T-helper 2 cell treated with Interferon-gamma antibody and Interleukin-4, amounts not matched to agents 100 ng/mL and 5 ng/mL, for 36 hours (primary cell): Measurements from ENCODE around the gene CDK12. TPM values are rescaled to one million over a fixed set of nuclear protein-coding genes. Genes with fewer than 3 reads are reported as not detected.
"Not testable (repeated sequence)": the region's sequence is repeated elsewhere in the genome, so short reads cannot be mapped to it uniquely, and the experiment has no call there.

Source experiments
- intact Hi-C: fragments of 100-400 bp; cut with micrococcal nuclease; formaldehyde crosslinking; loops from one replicate; pipeline ENCODE4 v1.15.1; 2023
- total RNA-seq: library from RNA; stranded (reverse); gene quantifications from 2 replicates; pipeline ENCODE4 v1.2.3, GENCODE V29; 2022

The CDK12 gene
- total RNA-seq, 1 donor from 2014 or later, result 92.3 TPM

- intact Hi-C loops, result no loop called here
Measured at GRCh38 chr17:39487946-39488345, 26.7 kb downstream of the CDK12 start.

GRCh38 chr17:39496921-39497320 is 35.6 kb downstream of the CDK12 start:
- intact Hi-C loops, result not testable (repeated sequence)

DNA sequence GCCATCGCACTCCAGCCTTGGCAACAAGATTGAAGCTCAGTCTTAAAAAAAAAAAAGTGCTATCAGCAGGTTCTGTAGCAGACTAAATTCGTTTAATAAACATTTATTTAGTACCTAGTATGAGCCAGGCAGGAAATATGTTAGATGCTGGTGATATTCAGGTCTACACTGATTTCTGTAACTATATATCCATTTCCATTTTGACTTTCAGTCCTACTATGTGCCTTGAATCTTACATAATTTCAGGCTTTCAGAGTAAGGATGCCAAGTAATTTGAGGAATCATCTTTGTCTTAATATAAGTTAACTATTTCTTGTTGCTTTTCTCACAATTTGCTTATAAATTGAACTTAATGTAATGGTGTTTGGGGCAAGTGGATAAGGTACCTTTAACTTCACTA is 46.2 kb downstream of the CDK12 start:
- intact Hi-C loops, result no loop called here

DNA sequence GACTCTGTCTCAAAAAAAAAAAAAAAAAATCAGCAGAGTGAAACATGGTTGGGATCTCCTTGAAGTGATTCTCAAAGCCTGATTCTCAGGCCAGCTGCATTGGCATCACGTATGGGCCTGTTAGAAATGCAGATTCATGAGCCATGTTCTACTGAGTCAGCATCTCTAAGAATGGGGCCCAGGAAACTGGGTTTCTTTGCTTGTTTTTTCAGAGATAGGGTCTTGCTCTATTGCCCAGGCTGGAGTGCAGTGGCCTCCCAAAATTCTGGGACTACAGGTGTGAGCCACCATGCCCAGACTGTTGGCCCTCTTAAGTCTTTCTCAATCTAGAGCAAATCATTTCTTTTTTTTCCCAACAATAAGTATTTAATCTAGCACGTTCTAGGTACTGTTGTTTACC is 47.7 kb downstream of the CDK12 start:
- intact Hi-C loops, result no loop called here

- intact Hi-C loops, result no loop called here
Measured at GRCh38 chr17:39513309-39513708, 52.0 kb downstream of the CDK12 start.

DNA sequence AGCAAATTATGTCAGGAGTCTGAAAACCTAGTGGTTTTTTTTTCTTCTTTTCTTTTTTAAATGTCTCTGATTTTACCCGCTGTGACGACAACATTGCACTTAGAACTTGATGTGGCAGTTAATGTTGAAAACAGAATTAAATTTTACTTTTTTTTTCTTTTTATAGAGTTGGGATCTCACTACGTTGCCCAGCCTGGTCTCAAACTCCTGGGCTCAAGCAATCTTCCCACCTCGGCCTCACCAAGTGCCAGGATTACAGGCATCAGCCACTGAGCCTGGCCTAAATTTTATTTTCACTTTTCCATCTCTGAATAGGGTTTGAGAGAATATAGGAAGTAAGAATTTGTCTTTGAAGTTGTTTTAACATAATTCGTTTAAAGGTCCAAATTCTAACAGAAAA is 52.6 kb downstream of the CDK12 start:
- intact Hi-C loops, result no loop called here

- intact Hi-C loops, result no loop called here
Measured at GRCh38 chr17:39517224-39517623, 55.9 kb downstream of the CDK12 start.

DNA sequence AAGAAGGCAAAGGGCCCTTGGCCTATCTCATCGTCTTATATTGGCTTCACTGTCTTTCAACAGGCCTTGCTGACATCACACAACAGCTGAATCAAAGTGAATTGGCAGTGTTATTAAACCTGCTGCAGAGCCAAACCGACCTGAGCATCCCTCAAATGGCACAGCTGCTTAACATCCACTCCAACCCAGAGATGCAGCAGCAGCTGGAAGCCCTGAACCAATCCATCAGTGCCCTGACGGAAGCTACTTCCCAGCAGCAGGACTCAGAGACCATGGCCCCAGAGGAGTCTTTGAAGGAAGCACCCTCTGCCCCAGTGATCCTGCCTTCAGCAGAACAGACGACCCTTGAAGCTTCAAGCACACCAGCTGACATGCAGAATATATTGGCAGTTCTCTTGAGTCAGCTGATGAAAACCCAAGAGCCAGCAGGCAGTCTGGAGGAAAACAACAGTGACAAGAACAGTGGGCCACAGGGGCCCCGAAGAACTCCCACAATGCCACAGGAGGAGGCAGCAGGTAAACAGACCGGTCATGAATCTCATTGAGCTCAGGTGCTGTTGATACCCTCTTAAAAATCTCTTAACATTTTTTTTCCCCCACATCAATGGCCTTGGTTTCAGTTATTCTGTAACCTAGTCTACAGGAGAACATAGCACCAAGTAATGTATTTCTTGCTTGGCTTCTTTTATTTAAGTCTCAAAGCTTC is 64.7 kb downstream of the CDK12 start:
- intact Hi-C loops, result no loop called here

- intact Hi-C loops, result no loop called here
Measured at GRCh38 chr17:39527220-39527813, 66.0 kb downstream of the CDK12 start.

GRCh38 chr17:39529455-39529854 is 68.2 kb downstream of the CDK12 start:
- intact Hi-C loops, result no loop called here

DNA sequence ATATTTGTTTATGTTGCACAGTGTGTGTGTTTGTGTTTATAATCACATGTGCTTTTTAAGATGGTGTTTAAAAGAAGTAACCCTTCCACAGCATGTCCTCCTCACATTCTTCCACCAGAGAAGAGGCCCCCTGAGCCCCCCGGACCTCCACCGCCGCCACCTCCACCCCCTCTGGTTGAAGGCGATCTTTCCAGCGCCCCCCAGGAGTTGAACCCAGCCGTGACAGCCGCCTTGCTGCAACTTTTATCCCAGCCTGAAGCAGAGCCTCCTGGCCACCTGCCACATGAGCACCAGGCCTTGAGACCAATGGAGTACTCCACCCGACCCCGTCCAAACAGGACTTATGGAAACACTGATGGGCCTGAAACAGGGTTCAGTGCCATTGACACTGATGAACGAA is 69.2 kb downstream of the CDK12 start:
- intact Hi-C loops, result no loop called here

GRCh38 chr17:39531252-39531651 is 70.0 kb downstream of the CDK12 start:
- intact Hi-C loops, result no loop called here

GRCh38 chr17:39533891-39534290 is 72.6 kb downstream of the CDK12 start:
- intact Hi-C loops, result no loop called here

GRCh38 chr17:39534768-39535405 is 73.6 kb downstream of the CDK12 start:
- intact Hi-C loops, result no loop called here

- intact Hi-C loops, result no loop called here
Measured at GRCh38 chr17:39536468-39536867, 75.2 kb downstream of the CDK12 start.

- intact Hi-C loops, result not testable (repeated sequence)
Measured at GRCh38 chr17:39537364-39537763, 76.1 kb downstream of the CDK12 start.

GRCh38 chr17:39538866-39539265 is 77.6 kb downstream of the CDK12 start:
- intact Hi-C loops, result no loop called here

- intact Hi-C loops, result no loop called here
Measured at GRCh38 chr17:39540611-39541010, 79.3 kb downstream of the CDK12 start.

GRCh38 chr17:39541652-39542051 is 80.4 kb downstream of the CDK12 start:
- intact Hi-C loops, result no loop called here

GRCh38 chr17:39543176-39543575 is 81.9 kb downstream of the CDK12 start:
- intact Hi-C loops, result no loop called here

- intact Hi-C loops, result no loop called here
Measured at GRCh38 chr17:39543664-39544063, 82.4 kb downstream of the CDK12 start.

DNA sequence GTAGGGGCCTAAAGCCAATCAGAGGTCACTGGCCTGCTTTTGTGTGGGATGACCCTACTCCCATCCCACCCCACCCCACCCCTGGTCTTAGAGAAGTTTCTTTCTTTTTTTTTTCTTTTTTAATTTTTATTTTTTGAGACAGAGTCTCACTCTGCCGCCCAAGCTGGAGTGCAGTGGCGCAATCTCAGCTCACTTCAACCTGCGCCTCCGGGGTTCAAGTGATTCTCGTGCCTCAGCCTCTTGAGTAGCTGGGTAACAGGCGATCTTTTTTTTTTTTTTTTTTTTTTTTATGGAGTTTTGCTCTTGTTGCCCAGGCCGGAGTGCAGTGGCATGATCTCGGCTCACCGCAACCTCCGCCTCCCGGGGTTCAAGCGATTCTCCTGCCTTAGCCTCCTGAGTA is 83.1 kb downstream of the CDK12 start:
- intact Hi-C loops, result not testable (repeated sequence)
